ENCODE measurements around the gene ZNF490.
"Not testable (repeated sequence)": the region's sequence is repeated elsewhere in the genome, so short reads cannot be mapped to it uniquely, and the experiment has no call there.

The ZNF490 gene

GRCh38 chr19:12621253-12622024 lies 10.8 kb upstream of the ZNF490 start:
- not testable (repeated sequence) for DNase-seq (ENCODE audit: low read depth)

GRCh38 chr19:12617646-12618045 lies 7.0 kb upstream of the ZNF490 start:
- DNase-seq (ENCODE audit: low read depth), result no peak

GRCh38 chr19:12611361-12611699 lies 717 bp upstream of the ZNF490 start:
- DNase-seq (ENCODE audit: low read depth), result no peak

- DNase-seq (ENCODE audit: low read depth), result no peak
These were observed 3.0 kb downstream of the ZNF490 start for GRCh38 chr19:12607631-12608030.

- DNase-seq (ENCODE audit: low read depth), result no peak
These were observed 3.8 kb downstream of the ZNF490 start for GRCh38 chr19:12606796-12607195.

GRCh38 chr19:12603714-12604113 lies 6.9 kb downstream of the ZNF490 start:
- DNase-seq (ENCODE audit: low read depth), result no peak

- DNase-seq (ENCODE audit: low read depth), result no peak
These were observed 13.0 kb downstream of the ZNF490 start for GRCh38 chr19:12597594-12597993.

GRCh38 chr19:12596927-12597548 lies 13.6 kb downstream of the ZNF490 start:
- DNase-seq (ENCODE audit: low read depth), result no peak

GRCh38 chr19:12596485-12596884 lies 14.1 kb downstream of the ZNF490 start:
- DNase-seq (ENCODE audit: low read depth), result no peak

GRCh38 chr19:12581100-12581499 lies 29.5 kb downstream of the ZNF490 start:
- no peak for DNase-seq (ENCODE audit: low read depth)

- DNase-seq (ENCODE audit: low read depth), result no peak
These were observed 30.4 kb downstream of the ZNF490 start for GRCh38 chr19:12580180-12580694.

- no peak for DNase-seq (ENCODE audit: low read depth)
These were observed 32.0 kb downstream of the ZNF490 start for GRCh38 chr19:12578641-12579040.

- DNase-seq (ENCODE audit: low read depth), result no peak
These were observed 36.6 kb downstream of the ZNF490 start for GRCh38 chr19:12574036-12574435.

- DNase-seq (ENCODE audit: low read depth), result no peak
These were observed 42.7 kb downstream of the ZNF490 start for GRCh38 chr19:12567951-12568350.

GRCh38 chr19:12566380-12566779 lies 44.2 kb downstream of the ZNF490 start:
- DNase-seq (ENCODE audit: low read depth), result not testable (repeated sequence)

- peak; percentile 80 for DNase-seq (ENCODE audit: low read depth)
These were observed 46.5 kb downstream of the ZNF490 start for GRCh38 chr19:12564016-12564664.

- no peak for DNase-seq (ENCODE audit: low read depth)
These were observed 55.1 kb downstream of the ZNF490 start for GRCh38 chr19:12555456-12555930.

GRCh38 chr19:12551060-12551832 lies 59.4 kb downstream of the ZNF490 start, which contains the start of gene ZNF564:
TSS of gene ZNF564 (minus strand) at chr19:12551482. CDS start at chr19:12551332, 150 bp downstream.
- DNase-seq (ENCODE audit: low read depth), result peak; percentile 87

- DNase-seq (ENCODE audit: low read depth), result no peak
These were observed 63.7 kb downstream of the ZNF490 start for GRCh38 chr19:12546903-12547302.

GRCh38 chr19:12546068-12546467 lies 64.5 kb downstream of the ZNF490 start:
- DNase-seq (ENCODE audit: low read depth), result no peak

- DNase-seq (ENCODE audit: low read depth), result no peak
These were observed 65.3 kb downstream of the ZNF490 start for GRCh38 chr19:12545267-12545666.

- DNase-seq (ENCODE audit: low read depth), result no peak
These were observed 66.2 kb downstream of the ZNF490 start for GRCh38 chr19:12544401-12544876.
